HepG2 (cell line): ENCODE measurements around the gene RNASE13. TPM values are rescaled to one million over a fixed set of nuclear protein-coding genes. Genes with fewer than 3 reads are reported as not detected.

Source experiments
- ATAC-seq: fragments of 200-7000 bp; cut with Tn5 transposase; 3 replicates; pipeline ENCODE4 v1.9.1; 2020; ENCODE audit warnings: mild to moderate bottlenecking, moderate library complexity
- BruUV-seq: library from RNA; stranded (reverse); fragments of 400-500 nt; replicated peaks from 2 replicates; lab custom pipeline; 2021; lab: Mats Ljungman, UMichigan
- CTCF ChIA-PET: fragments of 300-600 bp; formaldehyde crosslinking; extraction: SDS; loops from one replicate; lab custom pipeline; 2021; ENCODE audit warnings: low total read pairs, inconsistent platforms, low intra/inter-chr PET ratio; lab: Yijun Ruan, JAX
- POLR2A ChIA-PET: fragments of 350-600 bp; sonication (Branson Sonifier 250); formaldehyde crosslinking; loops from one replicate; lab custom pipeline; 2020; ENCODE audit warnings: antibody characterized with exemption, inconsistent platforms; lab: Yijun Ruan, JAX
- DNase-seq: peaks from one replicate; pipeline ENCODE4 v3.0.0-alpha.2; 2015; ENCODE audit warnings: low spot score
- FAIRE-seq: peaks from 3 replicates; lab custom pipeline; 2011; peaks lifted over from hg19 to GRCh38; lab: Jason Lieb, UNC
- H2AFZ ChIP-seq: one replicate; pipeline ENCODE4 v1.6.1; 2011; ENCODE audit warnings: low read length, inconsistent platforms
- H3K27ac ChIP-seq: fragments of 300-600 bp; 3 replicates; pipeline ENCODE4 v1.8.0; 2011; ENCODE audit warnings: mixed run types, mild to moderate bottlenecking, mixed read lengths, low read length, inconsistent platforms; ENCODE audit not compliant: insufficient read depth; ENCODE audit errors: extremely low read length
- H3K27me3 ChIP-seq, 2 experiments: fragments of 200-600 bp in 1 of 2; 2 replicates in 1 of 2; 3 replicates in 1 of 2; pipeline versions ENCODE4 v1.6.0 to v1.8.0; 2011; ENCODE audit warnings: low read length in 2 of 2, mild to moderate bottlenecking in 2 of 2, moderate library complexity in 2 of 2, inconsistent platforms in 1 of 2; ENCODE audit not compliant: insufficient read depth in 2 of 2, control insufficient read depth in 1 of 2
- H3K36me3 ChIP-seq, 2 experiments: fragments of 200-600 bp in 1 of 2; replicated peaks in 1 of 2; 2 replicates in 1 of 2; 3 replicates in 1 of 2; pipeline versions ENCODE4 v1.5.1 to v1.8.0; 2011; ENCODE audit warnings: low read length in 2 of 2, inconsistent platforms in 1 of 2; ENCODE audit not compliant: insufficient read depth in 2 of 2, control insufficient read depth in 1 of 2
- H3K4me1 ChIP-seq: 2 replicates; pipeline ENCODE4 v1.5.1; 2012; ENCODE audit warnings: low read length, inconsistent platforms; ENCODE audit not compliant: insufficient read depth
- H3K4me2 ChIP-seq: 2 replicates; pipeline ENCODE4 v1.6.0; 2011; ENCODE audit warnings: low read depth, low read length, inconsistent platforms
- H3K4me3 ChIP-seq, 3 experiments: fragments of 200-600 bp in 1 of 3; sonication (generic), shearing (Covaris generic) in 1 of 3; replicated peaks in 1 of 3; 2 replicates each; pipeline ENCODE4 v1.5.1; 2011 to 2016; ENCODE audit warnings: low read length in 3 of 3, inconsistent platforms in 2 of 3, low read depth in 2 of 3, mild to moderate bottlenecking in 2 of 3, control low read depth in 1 of 3, mixed read lengths in 1 of 3; ENCODE audit not compliant: insufficient read depth in 1 of 3
- H3K79me2 ChIP-seq: one replicate; pipeline ENCODE4 v1.6.1; 2011; ENCODE audit warnings: low read length, inconsistent platforms; ENCODE audit not compliant: insufficient read depth
- H3K9ac ChIP-seq: 2 replicates; pipeline ENCODE4 v1.6.0; 2011; ENCODE audit warnings: mild to moderate bottlenecking, low read depth, low read length, inconsistent platforms; ENCODE audit not compliant: insufficient read depth
- H3K9me3 ChIP-seq: 2 replicates; pipeline ENCODE4 v1.5.1; 2012; ENCODE audit warnings: mild to moderate bottlenecking, low read length
- H4K20me1 ChIP-seq: 2 replicates; pipeline ENCODE4 v1.6.0; 2011; ENCODE audit warnings: inconsistent platforms, mild to moderate bottlenecking, low read length, moderate library complexity; ENCODE audit not compliant: insufficient read depth
- FOXC1 ChIP-seq: sonication (generic); formaldehyde crosslinking; IDR thresholded peaks from 2 replicates; pipeline ENCODE4 v1.8.0; 2022; ENCODE audit warnings: mild to moderate bottlenecking, missing genetic modification reagents, borderline replicate concordance
- HNF4A ChIP-seq: sonication (generic); formaldehyde crosslinking; IDR thresholded peaks from 2 replicates; pipeline ENCODE4 v1.4.0; 2020; ENCODE audit warnings: missing genetic modification reagents
- POLR2AphosphoS5 ChIP-seq: IDR thresholded peaks from 2 replicates; pipeline ENCODE4 v1.6.1; 2012; ENCODE audit warnings: low read depth, low read length
- POLR2G ChIP-seq: fragments of 200-400 bp; formaldehyde crosslinking; IDR thresholded peaks from 2 replicates; pipeline ENCODE4 v1.6.1; 2018; ENCODE audit warnings: mild to moderate bottlenecking, low read depth, low read length, moderate library complexity
- RBFOX2 ChIP-seq: fragments of 200-400 bp; formaldehyde crosslinking; IDR thresholded peaks from 2 replicates; pipeline ENCODE4 v1.6.1; 2017; ENCODE audit warnings: low read depth, mild to moderate bottlenecking, low read length
- SOX13 ChIP-seq, 3 experiments: fragments of 450-650 bp in 1 of 3; sonication (generic) in 1 of 3; formaldehyde crosslinking in 1 of 3; IDR thresholded peaks in 2 of 3; conservative IDR thresholded peaks in 1 of 3; 2 replicates each; pipeline versions ENCODE4 v1.5.0 to v1.6.1; 2016 to 2020; ENCODE audit warnings: antibody characterized with exemption in 1 of 3, mild to moderate bottlenecking in 1 of 3, missing compliant biosample characterization in 1 of 3, missing genetic modification reagents in 1 of 3, moderate library complexity in 1 of 3
- TEAD2 ChIP-seq: sonication (generic); formaldehyde crosslinking; IDR thresholded peaks from 2 replicates; pipeline ENCODE4 v1.9.0; 2021; ENCODE audit warnings: missing genetic modification reagents
- TEAD3 ChIP-seq: optimal IDR thresholded peaks from 2 replicates; pipeline ENCODE3; 2016; ENCODE audit warnings: borderline replicate concordance
- ZBTB20 ChIP-seq: sonication (generic); formaldehyde crosslinking; IDR thresholded peaks from 2 replicates; pipeline ENCODE4 v1.8.1; 2023; ENCODE audit warnings: missing genetic modification reagents, low read depth, mild to moderate bottlenecking, borderline replicate concordance
- ZNF256 ChIP-seq: sonication (generic); formaldehyde crosslinking; conservative IDR thresholded peaks from 2 replicates; pipeline ENCODE4 v1.4.0; 2020; ENCODE audit warnings: missing genetic modification reagents
- ZNF616 ChIP-seq: sonication (generic); formaldehyde crosslinking; IDR thresholded peaks from 2 replicates; pipeline ENCODE4 v1.5.0; 2020; ENCODE audit warnings: low read depth, mild to moderate bottlenecking, missing genetic modification reagents
- ZNF678 ChIP-seq: sonication (generic); formaldehyde crosslinking; IDR thresholded peaks from 2 replicates; pipeline ENCODE4 v1.4.0; 2020; ENCODE audit warnings: mild to moderate bottlenecking, missing genetic modification reagents
- ZSCAN30 ChIP-seq: sonication (generic); formaldehyde crosslinking; IDR thresholded peaks from 2 replicates; pipeline ENCODE4 v1.5.0; 2020; ENCODE audit warnings: mild to moderate bottlenecking, missing genetic modification reagents
- WGBS: methylation state at CpG from one replicate; pipeline ENCODE4 v1.1.6; 2017; ENCODE audit warnings: low lambda C conversion rate; 5-methylcytosine and 5-hydroxymethylcytosine counted together
- in situ Hi-C: cut with HindIII; loops from 2 replicates; pipeline ENCODE4 v1.10.0; 2017; ENCODE audit warnings: low pct_unique_long_range_greater_than_20kb; ENCODE audit not compliant: extremely low pct_ligation_motif_present
- intact Hi-C: fragments of 100-400 bp; cut with micrococcal nuclease; formaldehyde crosslinking; loops from one replicate; pipeline ENCODE4 v1.10.0; 2022; ENCODE audit not compliant: unreplicated experiment
- polyA plus RNA-seq, 8 experiments: library from polyadenylated mRNA; depleted of rRNA in 3 of 8; stranded (reverse) in 7 of 8; unstranded in 1 of 8; fragments of >200 nt; fragmentation: Illumina TruSeq in 4 of 8; extraction: Trizol in 4 of 8; gene quantifications; 2 replicates each; pipeline versions ENCODE4 v1.2.1 to v1.2.3, GENCODE V29; 2011 to 2016; ENCODE audit warnings: low read depth in 4 of 8, missing spikeins in 1 of 8, mixed read lengths in 1 of 8; ENCODE audit not compliant: insufficient read depth in 1 of 8
- total RNA-seq, 5 experiments: library from RNA; depleted of rRNA; stranded (reverse); fragments of >200 nt; fragmentation: Illumina TruSeq; extraction: Trizol; gene quantifications; 2 replicates each; pipeline ENCODE4 v1.2.3, GENCODE V29; 2016; ENCODE audit warnings: low read depth in 1 of 5
- TF ChIP-seq, protein P1 (sequence below): sonication (generic); formaldehyde crosslinking; conservative IDR thresholded peaks from 2 replicates; pipeline ENCODE4 v1.8.0; 2022; ENCODE audit warnings: low read depth, missing genetic modification reagents

RNASE13 gene
- total and polyA plus RNA-seq, 2 of the 13 experiments (the other 11 are each of a cell fraction or from before 2014, with no cell fraction given), result 1.0 TPM; not detected in 1

DNA sequence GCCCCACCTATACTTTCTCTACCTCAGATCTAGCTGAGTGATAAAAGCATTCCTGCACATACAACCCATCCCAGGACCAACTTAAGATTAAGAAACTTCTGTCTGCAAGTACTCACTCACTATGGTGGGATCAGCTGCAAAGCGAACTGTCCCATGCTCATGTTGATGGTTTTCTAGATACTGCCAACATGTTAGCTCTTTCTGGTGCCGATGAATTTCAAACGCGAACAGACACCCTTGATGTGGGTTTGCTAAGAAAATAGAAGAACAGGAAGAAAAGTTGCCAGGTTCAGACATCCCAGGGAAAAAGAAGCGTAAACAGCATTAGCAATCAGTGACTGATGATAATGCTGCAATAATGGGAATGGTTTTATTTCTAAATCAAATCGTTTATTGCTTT is 37.0 kb downstream of the RNASE13 start:
- intact Hi-C loops (no loop called here), in situ Hi-C loops (loop anchor here (25.0 kb wide), 1 partner anchor 660 kb away; the partner anchor contains the start of genes CCNB1IP1 and PARP2)
- FAIRE-seq (no peak), DNase-seq (no peak), ATAC-seq (no peak)
- no TSS peak for BruUV-seq
- 80% methylated on average over 6 of the region's 6 CpGs for WGBS
- no peak overlapping the region for H3K9ac ChIP-seq
- H4K20me1 ChIP-seq, result no peaks in the 10 kb centered on the region
- H3K79me2 ChIP-seq, result no peaks in the 10 kb centered on the region
- H3K27ac ChIP-seq, result no peak overlapping the region
- H3K4me3 ChIP-seq, result no peak overlapping the region
- CTCF ChIA-PET, result no interaction called here
- H3K4me1 ChIP-seq, result peaks cover 4% of the 10 kb centered on the region
- no peak overlapping the region for H3K4me2 ChIP-seq
- no peaks in the 10 kb centered on the region for H3K9me3 ChIP-seq
- TF ChIP-seq POLR2AphosphoS5 (peak; percentile 17; the same call in 1 of the 2 replicates), ZBTB20 (CRISPR knock-in tag) (no peak), FOXC1 (no peak), POLR2G (peak; percentile 52), RBFOX2 (peak; percentile 25; the same call in 1 of the 2 replicates)
- no peaks in the 10 kb centered on the region for H3K27me3 ChIP-seq
- POLR2A ChIA-PET, result interaction anchor here (0.7 to 1.1 kb wide), 3 partner anchors 17 to 375 kb away, joined by 3 to 5 read pairs (median 4); no protein-coding TSS in a partner anchor
- no peak overlapping the region for H2AFZ ChIP-seq
- peaks cover 19 to 39% of the 10 kb centered on the region in 2 experiments for H3K36me3 ChIP-seq

DNA sequence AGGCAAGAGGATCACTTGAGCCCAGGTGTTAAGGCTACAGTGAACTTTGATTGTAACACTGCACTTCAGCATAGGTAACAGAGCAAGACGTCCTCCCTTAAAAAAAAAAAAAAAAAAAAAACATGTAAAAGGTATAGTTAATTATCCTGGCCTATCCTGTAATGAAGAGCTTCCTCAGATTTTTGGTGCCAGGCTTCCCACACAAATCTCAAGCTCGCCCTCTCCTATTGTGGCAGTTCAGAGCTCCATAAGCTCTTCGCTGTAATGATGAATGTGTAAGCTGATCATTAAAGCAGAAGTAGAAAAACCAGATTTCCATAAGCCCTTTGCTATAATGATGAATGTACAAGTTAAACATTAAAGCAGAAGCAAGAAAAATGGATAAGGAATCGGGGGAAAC is 37.5 kb downstream of the RNASE13 start:
- H3K9ac ChIP-seq, result no peak overlapping the region
- peaks cover under 1% of the 10 kb centered on the region for H3K4me1 ChIP-seq
- no peaks in the 10 kb centered on the region for H3K79me2 ChIP-seq
- in situ Hi-C loops (loop anchor here (25.0 kb wide), 1 partner anchor 660 kb away; the partner anchor contains the start of genes CCNB1IP1 and PARP2), intact Hi-C loops (no loop called here)
- H2AFZ ChIP-seq, result no peak overlapping the region
- WGBS, result 90% methylated on average over 4 of the region's 4 CpGs
- H3K36me3 ChIP-seq, result peaks cover 22 to 43% of the 10 kb centered on the region in 2 experiments
- H3K9me3 ChIP-seq, result no peaks in the 10 kb centered on the region
- ATAC-seq, result no peak
- POLR2A ChIA-PET, result interaction anchor here (0.7 to 1.1 kb wide), 3 partner anchors 18 to 375 kb away, joined by 3 to 5 read pairs (median 4); no protein-coding TSS in a partner anchor
- no peak for FAIRE-seq
- H3K4me2 ChIP-seq, result no peak overlapping the region
- no peaks in the 10 kb centered on the region for H3K27me3 ChIP-seq
- H3K4me3 ChIP-seq, result no peak overlapping the region
- no peak overlapping the region for H3K27ac ChIP-seq
- BruUV-seq, result no TSS peak
- TF ChIP-seq ZNF616 (CRISPR knock-in tag) (no peak), ZNF256 (CRISPR knock-in tag) (no peak), HNF4A (CRISPR knock-in tag) (no peak), TEAD2 (CRISPR knock-in tag) (no peak), ZSCAN30 (CRISPR knock-in tag) (no peak), SOX13 (IDR thresholded peaks at IDR 0.05) (no peak), SOX13 (CRISPR knock-in tag; conservative IDR thresholded peaks at IDR 0.05 in 1 of 2, IDR thresholded peaks at IDR 0.05 in 1 of 2) (no peak), TEAD3 (CRISPR knock-in tag) (no peak), ZNF678 (CRISPR knock-in tag) (no peak)
- TF ChIP-seq, protein P1, sequence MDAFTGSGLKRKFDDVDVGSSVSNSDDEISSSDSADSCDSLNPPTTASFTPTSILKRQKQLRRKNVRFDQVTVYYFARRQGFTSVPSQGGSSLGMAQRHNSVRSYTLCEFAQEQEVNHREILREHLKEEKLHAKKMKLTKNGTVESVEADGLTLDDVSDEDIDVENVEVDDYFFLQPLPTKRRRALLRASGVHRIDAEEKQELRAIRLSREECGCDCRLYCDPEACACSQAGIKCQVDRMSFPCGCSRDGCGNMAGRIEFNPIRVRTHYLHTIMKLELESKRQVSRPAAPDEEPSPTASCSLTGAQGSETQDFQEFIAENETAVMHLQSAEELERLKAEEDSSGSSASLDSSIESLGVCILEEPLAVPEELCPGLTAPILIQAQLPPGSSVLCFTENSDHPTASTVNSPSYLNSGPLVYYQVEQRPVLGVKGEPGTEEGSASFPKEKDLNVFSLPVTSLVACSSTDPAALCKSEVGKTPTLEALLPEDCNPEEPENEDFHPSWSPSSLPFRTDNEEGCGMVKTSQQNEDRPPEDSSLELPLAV (CRISPR knock-in tag), result no peak
- CTCF ChIA-PET, result no interaction called here
- no peaks in the 10 kb centered on the region for H4K20me1 ChIP-seq
- DNase-seq, result no peak
